GM12878 (cell line): ENCODE data around the gene PSMA7.

ENCODE experiments used
- ASH2L ChIP-seq: fragments of 300-600, 200-600 bp; sonication (generic); IDR thresholded peaks from 2 replicates; pipeline ENCODE4 v1.6.1; 2017; ENCODE audit warnings: low read depth, mild to moderate bottlenecking, borderline replicate concordance
- ATF3 ChIP-seq: IDR thresholded peaks from 2 replicates; pipeline ENCODE4 v1.6.1; 2011; ENCODE audit warnings: low read depth, mild to moderate bottlenecking, low read length, moderate library complexity, borderline replicate concordance; ENCODE audit errors: extremely low read depth
- BCLAF1 ChIP-seq: fragments of 450-650 bp; IDR thresholded peaks from 2 replicates; pipeline ENCODE4 v1.6.1; 2017; ENCODE audit warnings: antibody characterized with exemption, mild to moderate bottlenecking, moderate library complexity
- CBX5 ChIP-seq: sonication (generic); IDR thresholded peaks from 2 replicates; pipeline ENCODE4 v1.6.1; 2016; ENCODE audit warnings: low read depth, moderate library complexity, mild to moderate bottlenecking, inconsistent platforms
- CHD2 ChIP-seq: IDR thresholded peaks from 2 replicates; pipeline ENCODE4 v1.6.1; 2011; ENCODE audit warnings: low read depth, low read length, improper control_type of control experiment, borderline replicate concordance
- CTCF ChIP-seq, 3 experiments: IDR thresholded peaks in 2 of 3; conservative IDR thresholded peaks in 1 of 3; 2 replicates each; pipeline ENCODE4 v1.5.1; 2011; ENCODE audit warnings: low read depth in 3 of 3, low read length in 3 of 3, mild to moderate bottlenecking in 3 of 3, control low read depth in 2 of 3, moderate library complexity in 2 of 3, inconsistent platforms in 1 of 3, mixed read lengths in 1 of 3; ENCODE audit not compliant: control insufficient read depth in 2 of 3, insufficient read depth in 1 of 3; ENCODE audit errors: extremely low read depth in 1 of 3
- HDGF ChIP-seq: fragments of 450-650 bp; IDR thresholded peaks from 2 replicates; pipeline ENCODE4 v1.6.1; 2016; ENCODE audit warnings: antibody characterized with exemption
- REST ChIP-seq: IDR thresholded peaks from 2 replicates; pipeline ENCODE4 v1.6.1; 2012; ENCODE audit warnings: mild to moderate bottlenecking, low read depth, low read length
- RFX5 ChIP-seq: IDR thresholded peaks from 2 replicates; pipeline ENCODE4 v1.6.1; 2011; ENCODE audit warnings: low read depth, low read length, improper control_type of control experiment
- SIN3A ChIP-seq: IDR thresholded peaks from 2 replicates; pipeline ENCODE4 v1.6.1; 2012; ENCODE audit warnings: low read depth, low read length, improper control_type of control experiment
- TCF12 ChIP-seq: IDR thresholded peaks from 2 replicates; pipeline ENCODE4 v1.6.1; 2011; ENCODE audit warnings: low read depth, mild to moderate bottlenecking, low read length

- TF ChIP-seq TCF12 = no peak
- TF ChIP-seq RFX5 = no peak
- 0 out of 2 replicates have a peak, but pooled peaks have one; percentile 35 for TF ChIP-seq HDGF
- TF ChIP-seq CBX5 = no peak
- TF ChIP-seq ATF3 = no peak
- TF ChIP-seq CTCF (IDR thresholded peaks at IDR 0.05 in 2 of 3, conservative IDR thresholded peaks at IDR 0.05 in 1 of 3; ENCODE audit: control insufficient read depth in 2 of 3, extremely low read depth in 1 of 3, insufficient read depth in 1 of 3, low read depth in 3 of 3, low read length in 3 of 3) = no peak
- no peak for TF ChIP-seq BCLAF1
- no peak for TF ChIP-seq SIN3A
- TF ChIP-seq ASH2L = no peak
- no peak for TF ChIP-seq REST
- TF ChIP-seq CHD2 = no peak
These were observed 997 bp upstream of the PSMA7 start for GRCh38 chr20:62143957-62144825.
